HAP-1 (cell line): ENCODE measurements around the gene APPBP2.
A peak's percentile ranks its signal among the peaks of the same experiment; 100 is the strongest.
"Not testable (repeated sequence)": the region's sequence is repeated elsewhere in the genome, so short reads cannot be mapped to it uniquely, and the experiment has no call there.

Experiments used
- DNase-seq, 2 experiments: peaks; one replicate each; pipeline ENCODE4 v3.0.0-alpha.2; 2016 to 2020; ENCODE audit warnings: low spot score in 2 of 2
- H3K27me3 ChIP-seq: fragments of 250-450 bp; sonication (Bioruptor Pico); 2 replicates; pipeline ENCODE4 v1.5.1; 2020; ENCODE audit warnings: low read depth, mild to moderate bottlenecking, moderate library complexity
- H3K36me3 ChIP-seq: fragments of 250-450 bp; sonication (Bioruptor Pico); replicated peaks from 2 replicates; pipeline ENCODE4 v1.5.1; 2020; ENCODE audit warnings: mild to moderate bottlenecking
- H3K4me1 ChIP-seq: fragments of 250-450 bp; sonication (Bioruptor Pico); 2 replicates; pipeline ENCODE4 v1.5.1; 2020; ENCODE audit warnings: mild to moderate bottlenecking
- H3K4me3 ChIP-seq: fragments of 250-450 bp; sonication (Bioruptor Pico); 2 replicates; pipeline ENCODE4 v1.5.1; 2020; ENCODE audit warnings: mild to moderate bottlenecking, moderate library complexity
- H3K9me3 ChIP-seq: fragments of 250-450 bp; sonication (Bioruptor Pico); 2 replicates; pipeline ENCODE4 v1.5.1; 2020; ENCODE audit warnings: mild to moderate bottlenecking, moderate library complexity
- in situ Hi-C: fragments of 300-500 bp; cut with MboI; formaldehyde crosslinking; loops from 3 replicates; pipeline ENCODE4 v1.14.3; 2020; ENCODE audit warnings: low sequenced_read_pairs, inconsistent platforms, mixed read lengths

APPBP2 gene

DNA sequence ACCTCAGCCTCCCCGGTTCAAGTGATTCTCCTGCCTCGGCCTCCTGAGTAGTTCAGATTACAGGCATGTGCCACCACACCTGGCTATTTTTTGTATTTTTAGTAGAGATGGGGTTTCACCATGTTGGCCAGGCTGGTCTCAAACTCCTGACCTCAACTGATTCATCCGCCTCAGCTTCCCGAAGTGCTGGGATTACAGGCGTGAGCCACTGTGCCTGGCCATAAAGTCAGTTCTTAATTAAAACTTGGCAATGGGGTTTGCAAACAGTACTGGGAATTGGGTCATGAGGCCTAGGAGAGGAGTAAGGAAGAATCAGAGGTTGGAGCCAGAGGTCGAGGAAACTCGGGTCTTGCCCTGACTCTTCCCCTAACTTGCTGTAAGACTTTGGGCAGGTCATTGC, 95.5 kb downstream of the APPBP2 start:
- H3K27me3 ChIP-seq, H3K4me1 ChIP-seq, DNase-seq, H3K4me3 ChIP-seq, H3K36me3 ChIP-seq: not testable (repeated sequence)
- in situ Hi-C loops: loop anchor here (25.0 kb wide), 1 partner anchor 518 kb away; no protein-coding TSS in a partner anchor
- H3K9me3 ChIP-seq: peaks cover 11% of the 10 kb centered on the region

DNA sequence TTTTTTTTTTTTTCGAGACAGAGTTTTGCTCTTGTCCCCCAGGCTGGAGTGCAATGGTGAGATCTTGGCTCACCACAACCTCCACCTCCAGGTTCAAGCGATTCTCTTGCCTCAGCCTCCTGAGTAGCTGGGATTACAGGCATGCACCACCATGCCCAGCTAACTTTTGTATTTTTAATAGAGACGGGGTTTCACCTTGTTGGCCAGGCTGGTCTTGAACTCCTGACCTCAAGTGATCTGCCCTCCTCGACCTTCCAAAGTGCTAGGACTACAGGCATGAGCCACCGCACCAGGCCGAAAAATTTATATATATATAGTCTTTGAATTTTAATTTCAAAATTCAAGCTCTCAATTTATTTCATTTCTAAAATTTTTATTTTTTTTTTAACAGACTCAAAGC, 97.6 kb downstream of the APPBP2 start:
- H3K9me3 ChIP-seq: peaks cover 11% of the 10 kb centered on the region
- H3K36me3 ChIP-seq, DNase-seq, H3K27me3 ChIP-seq, H3K4me3 ChIP-seq, H3K4me1 ChIP-seq: not testable (repeated sequence)
- in situ Hi-C loops: loop anchor here (10.0 to 25.0 kb wide), 2 partner anchors 194 to 516 kb away; no protein-coding TSS in a partner anchor

DNA sequence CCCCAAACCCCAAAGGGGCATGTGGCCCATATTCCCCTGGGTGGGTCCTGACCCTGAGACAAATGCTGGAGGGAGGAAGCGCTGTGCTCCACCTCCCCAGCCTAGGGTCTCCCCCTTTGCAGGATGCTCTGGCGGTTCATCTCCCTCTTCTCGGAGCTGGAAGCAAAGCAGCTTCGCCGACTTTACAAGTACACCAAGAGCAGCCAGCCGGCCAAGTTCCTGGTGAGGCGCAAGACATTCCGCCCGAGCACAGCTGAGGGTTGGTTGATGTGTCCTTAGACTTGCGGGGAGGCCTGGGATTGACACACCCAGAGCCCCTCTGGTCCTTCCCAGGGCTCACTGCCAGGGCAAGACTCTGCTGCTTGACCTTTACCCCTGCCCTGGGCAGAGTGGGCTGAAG, 99.4 kb downstream of the APPBP2 start:
- in situ Hi-C loops: loop anchor here (10.0 to 25.0 kb wide), 2 partner anchors 192 to 514 kb away; no protein-coding TSS in a partner anchor

DNA sequence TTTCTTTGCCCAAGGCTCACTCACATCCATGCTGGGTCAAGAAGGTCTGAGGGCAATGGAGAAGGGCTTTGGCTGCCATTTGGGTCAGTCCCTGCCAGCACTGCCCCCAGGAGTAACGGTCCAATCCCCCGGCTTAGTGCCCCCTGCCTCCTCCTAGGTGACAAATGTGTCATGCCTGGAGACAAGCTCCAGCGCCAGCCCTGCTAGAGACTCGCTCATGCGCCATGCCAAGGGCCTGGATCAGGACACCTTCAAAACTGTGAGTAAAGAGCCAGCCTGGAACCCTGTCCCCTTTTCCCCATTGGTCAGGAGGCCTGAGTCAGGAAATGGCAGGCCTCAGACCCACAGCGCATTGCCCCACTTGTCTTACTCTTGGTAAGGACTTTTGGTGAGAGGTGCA, 100.4 kb downstream of the APPBP2 start:
- H3K4me1 ChIP-seq: peaks cover 9% of the 10 kb centered on the region
- no peaks in the 10 kb centered on the region for H3K27me3 ChIP-seq
- H3K36me3 ChIP-seq: no peaks in the 10 kb centered on the region
- no peaks in the 10 kb centered on the region for H3K9me3 ChIP-seq
- DNase-seq: no peak
- no peak overlapping the region for H3K4me3 ChIP-seq
- in situ Hi-C loops: loop anchor here (10.0 to 25.0 kb wide), 2 partner anchors 191 to 513 kb away; no protein-coding TSS in a partner anchor

More for the DNA sequence above, 99.4 kb downstream of the APPBP2 start:
- no peak for DNase-seq
- Histone ChIP-seq H3K4me1 (peaks cover 4% of the 10 kb centered on the region), H3K4me3 (no peak overlapping the region), H3K9me3 (no peaks in the 10 kb centered on the region), H3K27me3 (no peaks in the 10 kb centered on the region), H3K36me3 (no peaks in the 10 kb centered on the region)

DNA sequence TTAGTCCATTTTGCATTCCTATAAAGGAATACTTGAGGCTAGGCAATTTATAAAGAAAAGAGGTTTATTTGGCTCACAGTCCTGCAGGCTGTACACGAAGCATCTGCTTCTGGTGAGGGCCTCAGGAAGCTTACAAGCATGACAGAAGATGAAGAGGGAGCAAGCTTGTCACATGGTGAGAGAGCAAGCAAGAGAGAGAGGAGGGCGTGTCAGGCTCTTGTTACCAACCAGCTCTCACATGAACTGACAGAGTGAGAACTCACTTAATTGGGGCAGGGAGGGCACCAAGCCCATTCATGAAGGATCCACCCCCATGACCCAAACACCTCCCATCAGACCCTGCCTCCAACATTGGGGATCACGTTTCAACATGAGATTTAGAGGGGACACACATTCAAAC, 102.2 kb downstream of the APPBP2 start:
- in situ Hi-C loops: loop anchor here (10.0 to 25.0 kb wide), 2 partner anchors 189 to 287 kb away; partner anchors contain the start of gene CA4
- no peaks in the 10 kb centered on the region for H3K9me3 ChIP-seq
- no peak overlapping the region for H3K4me3 ChIP-seq
- H3K27me3 ChIP-seq: no peaks in the 10 kb centered on the region
- H3K36me3 ChIP-seq: no peaks in the 10 kb centered on the region
- DNase-seq: no peak
- peaks cover 10% of the 10 kb centered on the region for H3K4me1 ChIP-seq

DNA sequence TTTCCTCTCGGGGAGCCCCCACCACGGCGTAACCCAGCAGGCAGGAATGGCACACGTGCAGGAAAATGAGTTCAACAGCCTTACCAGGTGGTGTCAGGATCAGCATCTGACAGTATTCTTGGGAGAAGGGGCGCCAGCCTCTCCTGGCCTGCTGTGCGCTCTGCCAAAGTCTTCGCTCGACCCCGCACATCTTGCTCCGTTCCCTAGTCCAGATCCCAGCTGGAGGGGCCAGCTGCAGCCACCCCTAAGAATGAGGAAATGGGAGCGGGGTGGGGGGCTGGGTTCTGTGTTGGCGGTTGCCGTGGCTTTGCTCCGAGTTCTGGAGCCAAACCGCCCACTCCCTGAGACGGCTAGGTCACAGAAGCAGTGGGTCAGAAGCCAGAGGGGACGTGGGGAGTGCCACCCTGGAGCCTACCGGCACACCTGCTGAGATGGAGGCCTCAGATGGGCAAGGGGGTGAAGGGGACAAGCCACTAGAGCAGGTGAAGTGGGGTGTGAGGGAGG, 103.8 kb downstream of the APPBP2 start, which contains the start of gene CHCT1:
CHCT1 (plus strand) TSS at position 328 of the 504 bp plus-strand sequence; CDS start at position 432, 104 bp downstream.
- Histone ChIP-seq H3K4me1 (peaks cover 10% of the 10 kb centered on the region), H3K4me3 (peak within 1 kb of the TSS; percentile 33), H3K27me3 (no peaks in the 10 kb centered on the region), H3K9me3 (no peaks in the 10 kb centered on the region), H3K36me3 (no peaks in the 10 kb centered on the region)
- DNase-seq: no peak
- in situ Hi-C loops: loop anchor here (10.0 to 25.0 kb wide), 2 partner anchors 187 to 285 kb away; partner anchors contain the start of gene CA4

DNA sequence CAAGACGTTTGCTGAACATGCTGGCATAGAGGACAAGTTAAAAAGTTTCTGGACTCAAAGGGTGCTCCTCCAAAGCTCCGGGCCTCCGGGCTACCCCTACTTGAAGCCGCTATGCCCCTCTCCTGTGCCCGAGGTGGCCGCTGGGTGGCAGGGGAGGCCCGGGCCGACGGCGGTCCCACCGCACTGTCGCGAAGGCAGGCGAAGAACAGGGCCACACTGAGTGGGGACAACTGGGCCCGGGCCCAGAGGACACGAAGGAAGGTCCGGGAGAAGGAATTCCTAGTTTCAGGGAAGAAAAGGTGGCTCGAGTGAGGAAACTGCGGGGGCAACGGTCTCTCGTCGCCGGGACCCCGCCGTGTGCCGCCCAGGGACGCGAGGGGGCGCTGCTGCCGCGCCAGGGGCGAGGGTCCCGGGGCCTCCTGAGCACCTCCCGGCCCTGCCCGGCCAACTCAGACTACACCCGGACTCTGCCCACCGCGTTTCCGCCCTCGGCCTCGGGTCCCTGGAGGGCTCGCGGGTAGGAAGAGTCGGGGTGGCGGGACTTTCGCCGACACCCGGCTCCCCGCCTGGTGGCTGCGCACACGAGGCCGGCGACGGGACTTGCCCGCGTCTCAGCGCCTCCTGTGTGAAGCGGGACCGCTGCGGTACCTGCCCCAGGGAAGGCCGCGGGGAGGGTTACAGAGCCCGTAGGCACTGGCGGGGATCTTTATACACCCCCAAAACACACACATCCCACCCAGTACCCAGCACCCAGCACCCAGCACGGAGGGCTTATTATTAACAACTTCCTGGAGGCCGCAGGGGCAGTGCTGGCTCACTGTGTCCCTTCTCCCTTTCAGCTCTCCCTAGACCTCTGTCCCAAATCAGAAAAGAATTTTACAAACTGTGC, 104.5 kb downstream of the APPBP2 start:
- peak overlapping the region; percentile 33 for H3K4me3 ChIP-seq
- no peaks in the 10 kb centered on the region for H3K9me3 ChIP-seq
- H3K27me3 ChIP-seq: no peaks in the 10 kb centered on the region
- peak; percentile 68 to 88 for DNase-seq
- in situ Hi-C loops: loop anchor here (10.0 to 25.0 kb wide), 2 partner anchors 187 to 284 kb away; partner anchors contain the start of gene CA4
- no peaks in the 10 kb centered on the region for H3K36me3 ChIP-seq
- peaks cover 10% of the 10 kb centered on the region for H3K4me1 ChIP-seq

DNA sequence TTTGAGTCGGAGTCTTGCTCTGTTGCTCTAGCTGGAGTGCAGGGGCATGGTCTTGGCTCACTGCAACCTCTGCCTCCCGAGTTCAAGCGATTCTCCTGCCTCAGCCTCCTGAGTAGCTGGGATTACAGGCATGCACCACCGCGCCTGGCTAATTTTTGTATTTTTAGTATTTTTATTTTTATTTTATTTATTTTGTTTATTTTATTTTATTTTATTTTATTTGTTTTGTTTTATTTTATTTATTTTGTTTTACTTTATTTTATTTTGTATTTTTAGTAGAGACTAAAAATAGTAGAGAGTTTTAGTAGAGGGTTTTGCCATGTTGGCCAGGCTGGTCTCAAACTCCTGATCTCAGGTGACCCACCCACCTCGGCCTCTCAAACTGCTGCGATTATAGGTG, 106.2 kb downstream of the APPBP2 start:
- H3K9me3 ChIP-seq, H3K4me3 ChIP-seq, H3K27me3 ChIP-seq, H3K36me3 ChIP-seq, DNase-seq: not testable (repeated sequence)
- in situ Hi-C loops: loop anchor here (10.0 to 25.0 kb wide), 2 partner anchors 185 to 283 kb away; partner anchors contain the start of gene CA4
- peaks cover 10% of the 10 kb centered on the region for H3K4me1 ChIP-seq

DNA sequence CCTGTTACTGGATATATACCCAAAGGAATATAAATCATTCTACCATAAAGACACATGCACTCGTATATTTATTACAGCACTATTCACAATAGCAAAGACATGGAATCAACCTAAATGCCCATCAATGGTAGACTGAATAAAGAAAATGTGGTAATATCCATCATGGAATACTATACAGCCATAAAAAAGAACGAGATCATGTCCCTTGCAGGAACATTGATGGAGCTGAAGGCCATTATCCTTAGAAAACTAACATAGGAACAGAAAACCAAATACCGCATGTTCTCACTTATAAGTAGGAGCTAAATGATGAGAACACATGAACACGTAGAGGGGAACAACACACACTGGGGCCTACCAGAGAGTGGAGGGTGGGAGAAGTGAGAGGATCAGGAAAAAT, 107.0 kb downstream of the APPBP2 start:
- H3K4me3 ChIP-seq, H3K27me3 ChIP-seq, H3K36me3 ChIP-seq, H3K9me3 ChIP-seq, DNase-seq: not testable (repeated sequence)
- in situ Hi-C loops: loop anchor here (25.0 kb wide), 1 partner anchor 282 kb away; the partner anchor contains the start of gene CA4
- H3K4me1 ChIP-seq: peaks cover 10% of the 10 kb centered on the region

DNA sequence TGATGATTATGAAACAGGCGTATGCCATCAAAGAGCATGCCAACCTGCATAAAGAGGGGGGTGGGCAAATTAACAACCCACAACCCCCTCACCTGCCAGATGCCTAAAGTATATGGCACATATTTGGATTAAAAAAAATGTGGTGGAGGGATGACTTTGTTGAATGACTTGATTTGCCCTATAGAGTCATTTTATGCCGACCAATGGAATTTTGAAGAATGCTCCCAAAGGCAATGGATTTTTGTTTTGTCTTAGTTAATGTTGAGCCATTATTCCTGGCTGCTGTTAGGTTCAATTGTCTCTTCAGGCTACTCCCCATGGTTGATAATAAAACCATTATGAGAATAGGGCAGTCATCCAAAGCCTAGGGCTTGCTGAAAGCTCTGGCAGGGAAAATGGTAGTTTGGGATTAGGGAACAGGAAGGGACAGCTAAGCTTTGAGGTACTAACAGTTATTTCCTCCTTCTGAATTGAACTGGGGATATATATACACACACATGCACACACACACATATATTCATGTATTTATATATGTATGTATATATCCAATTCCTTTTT, 109.6 kb downstream of the APPBP2 start:
- Histone ChIP-seq H3K36me3 (no peaks in the 10 kb centered on the region), H3K27me3 (no peaks in the 10 kb centered on the region), H3K4me1 (peaks cover 5% of the 10 kb centered on the region; the same call in 1 of the 2 replicates), H3K9me3 (no peaks in the 10 kb centered on the region), H3K4me3 (no peak overlapping the region)
- DNase-seq: no peak
- in situ Hi-C loops: loop anchor here (25.0 kb wide), 1 partner anchor 279 kb away; the partner anchor contains the start of gene CA4

DNA sequence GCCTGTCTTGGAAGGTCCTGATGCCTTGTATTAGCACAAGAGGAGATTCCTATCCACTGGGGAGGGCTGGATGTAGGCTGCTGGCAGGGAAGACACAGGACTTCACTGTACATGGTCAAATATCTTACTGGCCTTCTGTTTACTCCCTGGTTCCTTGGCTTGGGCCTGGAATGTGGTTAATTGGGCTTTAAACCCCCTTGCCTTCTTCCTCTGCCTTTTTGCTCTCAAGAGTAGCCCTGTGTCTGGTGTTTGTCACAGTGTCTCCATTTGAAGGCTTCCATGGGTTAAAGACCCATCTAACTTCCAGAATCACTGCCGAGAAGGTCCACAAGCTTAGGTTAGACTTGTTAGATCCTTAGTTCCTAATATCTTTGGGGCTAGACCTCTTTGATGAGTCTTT, 110.9 kb downstream of the APPBP2 start:
- Histone ChIP-seq H3K36me3 (no peaks in the 10 kb centered on the region), H3K27me3 (no peaks in the 10 kb centered on the region), H3K9me3 (peaks cover under 1% of the 10 kb centered on the region; the same call in 1 of the 2 replicates), H3K4me3 (no peak overlapping the region), H3K4me1 (no peaks in the 10 kb centered on the region; the same call in 1 of the 2 replicates)
- in situ Hi-C loops: loop anchor here (25.0 kb wide), 1 partner anchor 278 kb away; the partner anchor contains the start of gene CA4
- no peak for DNase-seq

DNA sequence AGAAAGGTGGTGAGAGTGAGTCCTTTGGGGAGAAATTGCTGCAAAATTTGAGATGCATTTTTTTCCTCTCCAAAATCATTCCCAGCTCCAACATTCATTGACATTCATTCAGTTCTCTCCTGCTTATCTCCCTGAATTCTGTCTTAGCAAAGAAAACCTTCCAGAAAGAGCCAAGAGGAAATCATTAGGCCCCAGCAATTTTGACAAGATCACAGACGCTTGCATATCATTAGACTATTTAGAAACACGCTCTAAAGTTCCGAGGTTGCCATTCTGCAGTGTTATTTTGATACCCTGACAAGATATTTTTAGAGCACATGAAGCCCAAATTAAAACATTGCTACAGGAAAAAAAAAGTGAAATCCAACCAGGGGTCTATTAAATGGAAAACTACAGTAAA, 113.3 kb downstream of the APPBP2 start:
- no peak overlapping the region for H3K4me3 ChIP-seq
- peaks cover 5% of the 10 kb centered on the region for H3K9me3 ChIP-seq
- in situ Hi-C loops: loop anchor here (25.0 kb wide), 1 partner anchor 275 kb away; the partner anchor contains the start of gene CA4
- no peaks in the 10 kb centered on the region for H3K4me1 ChIP-seq
- no peak for DNase-seq
- no peaks in the 10 kb centered on the region for H3K36me3 ChIP-seq
- no peaks in the 10 kb centered on the region for H3K27me3 ChIP-seq

DNA sequence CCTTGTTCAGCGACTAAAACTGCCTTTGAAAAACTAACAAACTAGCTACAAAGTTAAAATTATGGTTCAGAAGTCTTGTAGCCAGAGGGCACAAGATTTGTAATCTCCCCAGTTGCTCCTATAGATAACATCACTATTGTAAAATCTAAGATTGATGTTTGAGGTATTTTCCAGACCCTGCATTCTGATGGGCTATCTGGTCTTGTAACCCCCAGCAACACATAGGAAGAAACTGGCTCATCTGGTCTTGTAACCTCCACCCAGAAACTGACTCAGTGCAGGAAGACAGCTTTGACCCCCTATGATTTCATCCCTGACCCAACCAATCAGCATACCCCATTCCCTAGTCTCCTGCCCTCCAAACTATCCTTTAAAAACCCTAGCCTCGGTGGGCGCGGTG, 116.0 kb downstream of the APPBP2 start:
- peaks cover 6% of the 10 kb centered on the region for H3K4me1 ChIP-seq
- H3K9me3 ChIP-seq: peaks cover 5% of the 10 kb centered on the region
- H3K4me3 ChIP-seq: no peak overlapping the region
- in situ Hi-C loops: loop anchor here (25.0 kb wide), 1 partner anchor 273 kb away; the partner anchor contains the start of gene CA4
- DNase-seq: no peak
- H3K36me3 ChIP-seq: no peaks in the 10 kb centered on the region
- no peaks in the 10 kb centered on the region for H3K27me3 ChIP-seq
